Activated B cell treated with CpG ODN at 0.5 μM for 24 hours (primary cell): Measurements from ENCODE around the gene ZNF541. TPM values are rescaled to one million over a fixed set of nuclear protein-coding genes. Genes with fewer than 3 reads are reported as not detected.

ENCODE experiments used
- ATAC-seq: fragments of 200-7000 bp; cut with Tn5 transposase; one replicate; pipeline ENCODE4 v1.10.0; 2021; ENCODE audit warnings: low read depth, mild to moderate bottlenecking, moderate library complexity
- CTCF ChIA-PET: fragments of 350-600 bp; sonication (Branson Sonifier 250); formaldehyde crosslinking; loops from one replicate; lab custom pipeline; 2021; ENCODE audit warnings: antibody characterized with exemption; lab: Charles Lee
- POLR2A ChIA-PET: fragments of 350-600 bp; sonication (Branson Sonifier 250); formaldehyde crosslinking; loops from one replicate; lab custom pipeline; 2021; ENCODE audit warnings: antibody characterized with exemption; lab: Charles Lee
- DNase-seq: peaks from one replicate; pipeline ENCODE4 v3.0.0; 2022
- H3K27ac Mint-ChIP-seq: one replicate; pipeline ENCODE4 v1.8.0; 2020; ENCODE audit warnings: mixed read lengths
- H3K27me3 Mint-ChIP-seq: one replicate; pipeline ENCODE4 v1.8.0; 2021; ENCODE audit warnings: mixed read lengths
- H3K36me3 Mint-ChIP-seq: one replicate; pipeline ENCODE4 v1.8.0; 2021; ENCODE audit warnings: low read depth, mixed read lengths
- H3K4me1 Mint-ChIP-seq: one replicate; pipeline ENCODE4 v1.8.0; 2021; ENCODE audit warnings: mixed read lengths
- H3K4me3 Mint-ChIP-seq: one replicate; pipeline ENCODE4 v1.8.0; 2020; ENCODE audit warnings: mild to moderate bottlenecking, mixed read lengths
- H3K9me3 Mint-ChIP-seq: one replicate; pipeline ENCODE4 v1.8.0; 2020; ENCODE audit warnings: mixed read lengths
- intact Hi-C: fragments of 100-400 bp; cut with micrococcal nuclease; formaldehyde crosslinking; loops from one replicate; pipeline ENCODE4 v1.15.1; 2024
- total RNA-seq: library from RNA; stranded (reverse); gene quantifications from 2 replicates; pipeline ENCODE4 v1.2.3, GENCODE V29; 2022
- TF ChIP-seq, protein P1 (sequence below): fragments of 200-600 bp; IDR thresholded peaks from one replicate; pipeline ENCODE4 v1.8.0; 2022; ENCODE audit warnings: antibody characterized with exemption, mild to moderate bottlenecking

Gene ZNF541
- total RNA-seq, 1 donor from 2014 or later: not detected

DNA sequence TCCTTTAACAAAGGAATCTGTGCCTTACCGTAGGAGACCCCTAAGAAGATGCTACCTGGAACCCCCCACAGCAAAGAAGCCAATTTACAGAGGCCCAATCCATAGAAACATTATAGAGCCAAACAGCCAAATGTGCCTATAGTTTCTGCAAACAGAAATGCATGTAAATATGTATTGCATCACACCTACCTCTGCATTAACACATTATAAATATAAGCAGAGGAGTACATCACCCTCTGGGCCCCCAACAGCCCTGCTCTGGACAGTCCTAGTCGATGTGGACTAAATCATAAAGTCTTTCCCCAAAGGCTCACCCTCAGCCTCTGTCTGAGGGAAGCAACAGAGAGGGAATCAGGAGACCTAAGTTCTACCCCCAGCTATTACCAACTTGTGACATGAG lies 25.7 kb downstream of the ZNF541 start:
- TF ChIP-seq, protein P1, sequence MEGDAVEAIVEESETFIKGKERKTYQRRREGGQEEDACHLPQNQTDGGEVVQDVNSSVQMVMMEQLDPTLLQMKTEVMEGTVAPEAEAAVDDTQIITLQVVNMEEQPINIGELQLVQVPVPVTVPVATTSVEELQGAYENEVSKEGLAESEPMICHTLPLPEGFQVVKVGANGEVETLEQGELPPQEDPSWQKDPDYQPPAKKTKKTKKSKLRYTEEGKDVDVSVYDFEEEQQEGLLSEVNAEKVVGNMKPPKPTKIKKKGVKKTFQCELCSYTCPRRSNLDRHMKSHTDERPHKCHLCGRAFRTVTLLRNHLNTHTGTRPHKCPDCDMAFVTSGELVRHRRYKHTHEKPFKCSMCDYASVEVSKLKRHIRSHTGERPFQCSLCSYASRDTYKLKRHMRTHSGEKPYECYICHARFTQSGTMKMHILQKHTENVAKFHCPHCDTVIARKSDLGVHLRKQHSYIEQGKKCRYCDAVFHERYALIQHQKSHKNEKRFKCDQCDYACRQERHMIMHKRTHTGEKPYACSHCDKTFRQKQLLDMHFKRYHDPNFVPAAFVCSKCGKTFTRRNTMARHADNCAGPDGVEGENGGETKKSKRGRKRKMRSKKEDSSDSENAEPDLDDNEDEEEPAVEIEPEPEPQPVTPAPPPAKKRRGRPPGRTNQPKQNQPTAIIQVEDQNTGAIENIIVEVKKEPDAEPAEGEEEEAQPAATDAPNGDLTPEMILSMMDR: no peak
- no peak for ATAC-seq
- Mint-ChIP-seq H3K4me3 (no peak overlapping the region), H3K27me3 (peaks cover 24% of the 10 kb centered on the region), H3K4me1 (peaks cover 2% of the 10 kb centered on the region), H3K36me3 (no peaks in the 10 kb centered on the region), H3K27ac (no peak overlapping the region), H3K9me3 (no peaks in the 10 kb centered on the region)
- no peak for DNase-seq
- ChIA-PET CTCF (no interaction called here), POLR2A (no interaction called here)
- intact Hi-C loops: no loop called here

DNA sequence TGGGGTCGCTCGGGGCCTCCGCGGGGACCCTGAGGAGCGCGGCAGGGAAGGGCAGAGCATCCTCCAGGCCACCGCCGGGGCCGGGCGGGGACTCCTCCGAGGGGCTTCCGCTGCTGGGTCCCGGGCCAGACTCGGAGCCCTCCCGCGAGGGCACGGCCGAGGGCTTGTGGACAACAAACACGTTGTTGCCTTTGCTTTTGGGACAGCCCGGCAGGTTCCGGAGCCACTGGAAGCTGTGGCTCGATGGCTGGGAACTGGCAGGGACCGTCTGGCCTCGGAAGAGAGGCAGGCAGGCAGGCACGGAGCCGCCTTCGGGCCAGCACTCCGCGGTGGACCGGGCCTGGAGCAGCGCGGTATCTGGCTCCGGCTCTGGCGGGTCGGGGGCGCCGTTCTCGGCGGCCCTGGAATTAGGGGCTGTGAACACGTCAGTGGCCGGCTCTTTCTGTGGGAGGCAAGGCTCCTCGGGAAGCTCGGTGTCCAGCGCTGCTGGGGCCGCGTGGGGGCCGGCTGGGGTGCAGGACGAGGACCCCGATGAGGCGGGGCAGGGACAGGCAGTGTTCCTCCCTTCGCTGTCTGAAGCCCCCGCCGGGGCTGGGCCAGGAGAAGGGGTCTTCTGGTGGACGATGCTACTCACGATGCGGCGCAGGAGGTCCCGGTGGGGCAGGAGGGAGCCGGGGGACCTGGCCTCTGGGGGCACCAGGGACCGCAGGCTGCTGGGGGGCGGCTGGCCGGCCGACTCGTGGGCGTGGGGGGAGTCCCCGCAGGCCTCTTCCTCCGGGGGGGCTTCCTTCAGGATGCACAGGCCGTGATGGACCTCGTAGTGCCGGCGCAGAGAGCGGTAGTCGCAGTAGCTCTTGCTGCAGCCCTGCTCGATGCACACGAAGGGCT lies 27.6 kb downstream of the ZNF541 start:
- H3K4me1 Mint-ChIP-seq: peaks cover 12% of the 10 kb centered on the region
- no peak overlapping the region for H3K27ac Mint-ChIP-seq
- no peaks in the 10 kb centered on the region for H3K9me3 Mint-ChIP-seq
- TF ChIP-seq, protein P1: no peak
- DNase-seq: no peak
- ChIA-PET POLR2A (no interaction called here), CTCF (no interaction called here)
- no peak overlapping the region for H3K4me3 Mint-ChIP-seq
- no peaks in the 10 kb centered on the region for H3K36me3 Mint-ChIP-seq
- intact Hi-C loops: no loop called here
- peaks cover 30% of the 10 kb centered on the region for H3K27me3 Mint-ChIP-seq
- ATAC-seq: no peak

DNA sequence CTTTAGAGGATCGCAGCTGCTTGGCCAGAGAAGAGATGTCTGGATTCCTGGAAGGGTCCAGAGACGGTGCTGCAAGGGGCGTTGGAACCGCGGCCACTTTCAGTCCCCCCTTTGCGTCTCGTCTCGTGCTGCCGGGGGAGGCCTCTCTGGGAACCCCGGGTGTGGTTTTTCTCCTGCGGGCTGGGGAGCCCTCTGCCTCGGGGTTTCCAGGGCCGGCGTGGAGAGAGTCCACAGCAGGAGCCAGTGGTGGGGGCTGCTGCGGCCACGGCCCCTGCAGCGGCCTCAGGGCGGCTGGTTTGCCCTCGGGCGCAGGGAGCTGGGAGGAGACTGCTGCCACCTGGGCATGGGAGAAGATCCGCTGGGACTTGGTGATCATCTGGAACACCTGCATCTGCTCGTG lies 28.5 kb downstream of the ZNF541 start:
- Mint-ChIP-seq H3K4me1 (peaks cover 12% of the 10 kb centered on the region), H3K9me3 (no peaks in the 10 kb centered on the region), H3K27me3 (peaks cover 34% of the 10 kb centered on the region), H3K36me3 (no peaks in the 10 kb centered on the region), H3K27ac (no peak overlapping the region), H3K4me3 (no peak overlapping the region)
- intact Hi-C loops: no loop called here
- ATAC-seq: no peak
- TF ChIP-seq, protein P1: no peak
- CTCF ChIA-PET: no interaction called here
- POLR2A ChIA-PET: no interaction called here
- no peak for DNase-seq

DNA sequence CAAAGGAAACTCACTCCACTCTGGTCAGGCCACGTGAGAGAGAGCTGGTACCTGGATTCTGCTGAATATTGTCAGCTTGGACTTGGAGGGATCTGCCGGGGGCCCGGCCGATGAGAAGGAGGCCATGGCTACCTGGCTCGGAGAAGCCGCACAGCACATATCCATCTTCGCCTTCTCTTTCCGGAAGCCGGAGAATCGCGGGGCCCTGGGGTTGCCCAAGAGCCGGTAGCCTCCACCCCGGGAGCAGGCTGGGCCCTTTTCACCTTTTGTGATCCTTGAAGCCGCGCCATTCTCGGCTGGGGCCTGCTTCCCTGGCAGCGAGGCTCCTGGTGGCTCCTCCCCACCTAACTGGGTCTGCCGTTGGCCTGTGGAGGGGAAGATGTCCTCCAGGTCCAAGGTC lies 28.9 kb downstream of the ZNF541 start:
- Mint-ChIP-seq H3K4me1 (peaks cover 12% of the 10 kb centered on the region), H3K27me3 (peaks cover 32% of the 10 kb centered on the region), H3K4me3 (no peak overlapping the region), H3K36me3 (no peaks in the 10 kb centered on the region), H3K9me3 (no peaks in the 10 kb centered on the region), H3K27ac (no peak overlapping the region)
- DNase-seq (no peak), ATAC-seq (no peak)
- ChIA-PET POLR2A (no interaction called here), CTCF (no interaction called here)
- TF ChIP-seq, protein P1: no peak
- intact Hi-C loops: no loop called here

DNA sequence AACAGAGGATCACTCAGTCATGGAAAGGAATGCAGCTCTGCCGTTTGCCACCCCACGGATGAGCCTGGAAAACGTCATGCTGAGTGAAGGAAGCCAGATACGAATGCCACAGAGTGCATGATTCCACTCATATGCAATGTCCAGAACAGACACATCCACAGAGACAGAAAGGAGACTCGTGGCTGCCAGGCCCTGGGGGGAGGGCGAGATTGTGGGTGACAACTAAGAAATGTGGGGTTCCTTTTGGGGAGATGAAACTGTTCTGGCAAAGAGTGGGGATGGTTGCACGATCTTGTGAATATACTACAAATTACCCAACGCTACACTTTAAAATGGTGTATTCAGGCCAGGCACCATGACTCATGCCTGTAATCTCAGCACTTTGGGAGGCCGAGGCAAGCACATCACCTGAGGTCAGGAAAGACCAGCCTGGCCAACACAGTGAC lies 30.9 kb downstream of the ZNF541 start:
- Mint-ChIP-seq H3K36me3 (no peaks in the 10 kb centered on the region), H3K27me3 (peaks cover 35% of the 10 kb centered on the region), H3K9me3 (no peaks in the 10 kb centered on the region), H3K4me3 (no peak overlapping the region), H3K4me1 (peaks cover 12% of the 10 kb centered on the region), H3K27ac (no peak overlapping the region)
- CTCF ChIA-PET: no interaction called here
- intact Hi-C loops: no loop called here
- TF ChIP-seq, protein P1: no peak
- no peak for DNase-seq
- POLR2A ChIA-PET: no interaction called here
- ATAC-seq: no peak
